HCT116 (cell line): ENCODE data around the gene FOXF1.

Experiments
- CEBPB ChIP-seq: IDR thresholded peaks from 2 replicates; pipeline ENCODE4 v1.6.1; 2012; ENCODE audit warnings: low read depth
- EGR1 ChIP-seq: IDR thresholded peaks from 2 replicates; pipeline ENCODE4 v1.6.1; 2012; ENCODE audit warnings: low read depth
- EZH2 ChIP-seq: fragments of 200-600 bp; sonication (generic); IDR thresholded peaks from 2 replicates; pipeline ENCODE4 v1.6.1; 2017; ENCODE audit warnings: antibody characterized with exemption, mixed run types
- JUND ChIP-seq: IDR thresholded peaks from 2 replicates; pipeline ENCODE4 v1.6.1; 2012
- POLR2A ChIP-seq: IDR thresholded peaks from 2 replicates; pipeline ENCODE4 v1.7.0; 2011; ENCODE audit warnings: borderline replicate concordance; ENCODE audit not compliant: insufficient read depth, insufficient read length; ENCODE audit errors: extremely low read depth
- POLR2AphosphoS5 ChIP-seq: IDR thresholded peaks from 2 replicates; pipeline ENCODE4 v1.6.1; 2011; ENCODE audit warnings: mild to moderate bottlenecking, low read depth, low read length, moderate library complexity
- RAD21 ChIP-seq: IDR thresholded peaks from 2 replicates; pipeline ENCODE4 v1.6.1; 2012; ENCODE audit warnings: low read depth, mild to moderate bottlenecking
- SP1 ChIP-seq: IDR thresholded peaks from 2 replicates; pipeline ENCODE4 v1.6.1; 2012; ENCODE audit warnings: low read depth
- SRF ChIP-seq: IDR thresholded peaks from 2 replicates; pipeline ENCODE4 v1.6.1; 2012; ENCODE audit warnings: low read depth
- YY1 ChIP-seq: IDR thresholded peaks from 2 replicates; pipeline ENCODE4 v1.6.1; 2011; ENCODE audit warnings: low read length, low read depth, moderate library complexity, mild to moderate bottlenecking; ENCODE audit not compliant: insufficient replicate concordance; ENCODE audit errors: extremely low read depth
- TF ChIP-seq, protein P1 (sequence below), 3 experiments: fragments of 200-600 bp in 1 of 3; sonication (generic) in 1 of 3; IDR thresholded peaks in 2 of 3; conservative IDR thresholded peaks in 1 of 3; 2 replicates each; pipeline ENCODE4 v1.5.1; 2012 to 2017; ENCODE audit warnings: low read depth in 2 of 3, low read length in 2 of 3, antibody characterized with exemption in 1 of 3, borderline replicate concordance in 1 of 3, control low read depth in 1 of 3, mild to moderate bottlenecking in 1 of 3, mixed read lengths in 1 of 3, mixed run types in 1 of 3, moderate library complexity in 1 of 3; ENCODE audit not compliant: insufficient read depth in 1 of 3
- TF ChIP-seq, protein P2 (sequence below): IDR thresholded peaks from 2 replicates; pipeline ENCODE4 v1.6.1; 2011; ENCODE audit warnings: mild to moderate bottlenecking, low read length, moderate library complexity; ENCODE audit not compliant: insufficient replicate concordance; ENCODE audit errors: extremely low read depth
- TF ChIP-seq, protein P3 (sequence below): IDR thresholded peaks from 2 replicates; pipeline ENCODE4 v1.6.1; 2012

DNA sequence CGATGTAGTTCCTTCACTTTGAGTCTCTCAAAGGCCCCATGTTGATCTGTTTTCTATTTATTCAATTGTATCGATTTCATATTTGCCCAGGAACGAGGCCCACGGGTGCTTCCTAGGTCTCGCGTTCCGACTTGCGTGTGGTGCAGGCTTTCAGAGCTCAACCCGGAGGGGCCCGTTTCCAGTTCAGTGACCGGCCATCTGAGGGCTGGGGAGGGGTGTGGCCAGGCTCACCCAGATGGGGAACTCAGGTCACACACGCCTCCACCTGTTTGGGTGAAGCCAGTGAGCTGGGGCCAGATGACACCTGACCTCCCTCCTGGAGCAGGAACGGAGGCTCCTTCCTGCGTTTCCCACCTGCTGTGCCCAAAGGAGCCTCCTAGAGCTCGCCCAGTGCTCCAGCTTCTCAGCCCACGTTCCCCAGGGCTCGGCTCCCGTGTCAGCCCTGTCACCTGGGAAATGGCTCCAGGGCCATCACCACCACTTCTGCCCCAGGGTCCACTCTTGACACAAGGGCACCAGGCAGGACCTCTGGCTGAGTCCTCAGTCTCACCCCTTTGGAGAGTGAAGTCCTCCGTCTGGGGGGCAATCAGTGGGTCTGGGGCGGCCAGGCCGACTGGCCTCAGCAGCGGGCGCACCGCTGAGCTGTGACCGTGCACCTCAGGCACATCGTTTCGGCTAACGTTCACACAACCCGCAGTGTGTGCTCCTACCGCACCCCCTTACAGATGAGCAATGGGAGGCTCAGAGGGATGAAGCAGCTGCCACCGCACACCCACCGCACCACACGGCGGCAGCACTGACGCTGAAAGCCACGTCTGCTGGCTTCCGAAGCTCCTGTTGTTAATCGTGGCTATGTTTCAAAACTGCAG is 18.0 kb downstream of the FOXF1 start:
- TF ChIP-seq, protein P1, sequence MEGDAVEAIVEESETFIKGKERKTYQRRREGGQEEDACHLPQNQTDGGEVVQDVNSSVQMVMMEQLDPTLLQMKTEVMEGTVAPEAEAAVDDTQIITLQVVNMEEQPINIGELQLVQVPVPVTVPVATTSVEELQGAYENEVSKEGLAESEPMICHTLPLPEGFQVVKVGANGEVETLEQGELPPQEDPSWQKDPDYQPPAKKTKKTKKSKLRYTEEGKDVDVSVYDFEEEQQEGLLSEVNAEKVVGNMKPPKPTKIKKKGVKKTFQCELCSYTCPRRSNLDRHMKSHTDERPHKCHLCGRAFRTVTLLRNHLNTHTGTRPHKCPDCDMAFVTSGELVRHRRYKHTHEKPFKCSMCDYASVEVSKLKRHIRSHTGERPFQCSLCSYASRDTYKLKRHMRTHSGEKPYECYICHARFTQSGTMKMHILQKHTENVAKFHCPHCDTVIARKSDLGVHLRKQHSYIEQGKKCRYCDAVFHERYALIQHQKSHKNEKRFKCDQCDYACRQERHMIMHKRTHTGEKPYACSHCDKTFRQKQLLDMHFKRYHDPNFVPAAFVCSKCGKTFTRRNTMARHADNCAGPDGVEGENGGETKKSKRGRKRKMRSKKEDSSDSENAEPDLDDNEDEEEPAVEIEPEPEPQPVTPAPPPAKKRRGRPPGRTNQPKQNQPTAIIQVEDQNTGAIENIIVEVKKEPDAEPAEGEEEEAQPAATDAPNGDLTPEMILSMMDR (IDR thresholded peaks at IDR 0.05 in 2 of 3, conservative IDR thresholded peaks at IDR 0.05 in 1 of 3; ENCODE audit: borderline replicate concordance in 1 of 3, insufficient read depth in 1 of 3, low read depth in 2 of 3, low read length in 2 of 3): no peak; a peak in 1 of 6 replicates
- TF ChIP-seq POLR2A (no peak), SP1 (no peak), POLR2AphosphoS5 (no peak), RAD21 (no peak), EGR1 (no peak), YY1 (no peak), JUND (no peak), EZH2 (no peak), CEBPB (no peak), SRF (no peak)
- TF ChIP-seq, protein P2, sequence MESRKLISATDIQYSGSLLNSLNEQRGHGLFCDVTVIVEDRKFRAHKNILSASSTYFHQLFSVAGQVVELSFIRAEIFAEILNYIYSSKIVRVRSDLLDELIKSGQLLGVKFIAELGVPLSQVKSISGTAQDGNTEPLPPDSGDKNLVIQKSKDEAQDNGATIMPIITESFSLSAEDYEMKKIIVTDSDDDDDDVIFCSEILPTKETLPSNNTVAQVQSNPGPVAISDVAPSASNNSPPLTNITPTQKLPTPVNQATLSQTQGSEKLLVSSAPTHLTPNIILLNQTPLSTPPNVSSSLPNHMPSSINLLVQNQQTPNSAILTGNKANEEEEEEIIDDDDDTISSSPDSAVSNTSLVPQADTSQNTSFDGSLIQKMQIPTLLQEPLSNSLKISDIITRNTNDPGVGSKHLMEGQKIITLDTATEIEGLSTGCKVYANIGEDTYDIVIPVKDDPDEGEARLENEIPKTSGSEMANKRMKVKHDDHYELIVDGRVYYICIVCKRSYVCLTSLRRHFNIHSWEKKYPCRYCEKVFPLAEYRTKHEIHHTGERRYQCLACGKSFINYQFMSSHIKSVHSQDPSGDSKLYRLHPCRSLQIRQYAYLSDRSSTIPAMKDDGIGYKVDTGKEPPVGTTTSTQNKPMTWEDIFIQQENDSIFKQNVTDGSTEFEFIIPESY: no peak
- TF ChIP-seq, protein P3, sequence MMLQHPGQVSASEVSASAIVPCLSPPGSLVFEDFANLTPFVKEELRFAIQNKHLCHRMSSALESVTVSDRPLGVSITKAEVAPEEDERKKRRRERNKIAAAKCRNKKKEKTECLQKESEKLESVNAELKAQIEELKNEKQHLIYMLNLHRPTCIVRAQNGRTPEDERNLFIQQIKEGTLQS: no peak
